HG03565 (cell line): Measurements from ENCODE around the gene OAF.
A peak's percentile ranks its signal among the peaks of the same experiment; 100 is the strongest.
"Not testable (repeated sequence)": the region's sequence is repeated elsewhere in the genome, so short reads cannot be mapped to it uniquely, and the experiment has no call there.

Experiments used
- ATAC-seq: cut with Tn5 transposase; IDR thresholded peaks from one replicate; pipeline ENCODE4 v1.9.1; 2021; ENCODE audit warnings: mild to moderate bottlenecking, moderate library complexity; ENCODE audit not compliant: unreplicated experiment

The OAF gene

DNA sequence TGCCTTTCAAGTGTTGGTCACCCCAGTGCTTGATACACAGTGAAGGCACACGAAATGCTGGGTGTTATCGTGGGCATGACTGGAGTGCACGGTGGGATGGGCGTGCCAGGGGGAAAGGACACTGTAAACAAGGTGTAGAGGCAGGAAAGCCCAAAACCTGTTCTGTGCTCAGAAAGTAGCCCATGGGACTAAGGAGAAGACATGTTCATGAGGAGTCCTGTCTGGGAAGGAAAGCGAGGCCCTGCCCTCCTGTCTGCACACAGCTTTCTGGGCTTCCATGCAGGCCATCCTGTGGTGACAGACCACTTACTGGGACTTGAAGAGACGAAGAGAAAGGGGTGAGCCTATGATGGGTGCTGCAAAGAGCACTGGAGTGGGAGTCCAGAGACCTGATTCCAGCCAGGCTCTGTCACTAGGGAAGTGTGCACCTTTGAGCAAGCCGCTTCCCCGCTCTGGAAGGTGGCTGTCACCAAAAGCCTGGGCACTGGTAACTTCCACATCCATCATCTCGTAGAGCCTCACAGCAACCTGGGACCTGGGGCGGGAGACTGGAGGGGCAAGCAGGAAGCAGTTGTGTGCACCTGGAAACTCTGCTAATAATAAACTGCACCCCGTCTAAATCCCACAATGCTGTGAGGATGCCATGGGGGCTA, 28.3 kb downstream of the OAF start:
- ATAC-seq: no peak

DNA sequence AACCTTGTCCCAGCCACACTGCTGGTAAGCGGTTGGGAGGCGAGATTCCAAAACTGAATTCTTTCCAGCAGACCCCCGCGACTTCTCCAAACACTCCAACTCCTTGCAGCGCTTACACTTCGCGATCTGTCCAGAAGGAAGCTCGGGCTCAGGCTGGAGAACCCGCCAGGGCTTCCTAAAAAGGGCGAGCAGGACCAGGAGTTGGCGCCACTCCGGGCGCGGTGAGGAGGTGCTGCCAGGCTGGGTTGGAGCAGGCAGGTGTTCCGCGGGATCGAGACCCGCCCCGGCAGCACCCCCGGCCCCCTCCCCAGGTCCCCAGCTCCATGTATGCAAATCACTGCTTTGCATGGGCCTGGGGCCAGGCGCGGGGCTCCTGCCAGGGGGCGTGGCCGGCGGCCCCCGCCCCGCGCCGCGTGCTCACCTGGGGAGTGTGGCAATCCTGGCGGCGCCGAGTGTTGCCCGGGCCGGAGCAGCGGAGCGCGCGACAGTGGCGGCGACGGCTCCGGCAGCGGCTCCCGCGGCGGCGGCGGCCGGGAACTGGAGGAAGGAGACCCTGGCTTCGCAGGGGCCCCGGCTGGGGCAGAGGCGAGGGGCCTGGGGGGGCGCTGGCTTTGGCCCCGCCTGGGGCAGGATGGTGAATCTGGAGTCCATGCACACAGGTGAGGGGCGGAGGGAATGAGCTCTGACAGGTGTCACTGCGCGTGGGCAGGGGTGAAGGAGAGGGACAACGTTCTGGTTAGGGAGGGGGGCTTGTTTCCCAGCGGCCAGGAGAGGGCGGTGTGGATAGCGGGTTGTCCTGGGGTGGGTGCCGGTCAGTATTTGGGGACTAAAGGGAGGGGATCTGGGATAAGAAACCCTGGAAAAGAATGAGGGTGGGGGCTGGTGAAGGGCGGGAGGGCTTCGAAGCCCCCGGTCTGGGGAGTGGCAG, 29.1 kb downstream of the OAF start, which contains the start of gene POU2F3:
POU2F3 (plus strand) TSS at position 428 of the 928 bp plus-strand sequence; CDS start at position 632, 204 bp downstream.
- ATAC-seq: no peak

DNA sequence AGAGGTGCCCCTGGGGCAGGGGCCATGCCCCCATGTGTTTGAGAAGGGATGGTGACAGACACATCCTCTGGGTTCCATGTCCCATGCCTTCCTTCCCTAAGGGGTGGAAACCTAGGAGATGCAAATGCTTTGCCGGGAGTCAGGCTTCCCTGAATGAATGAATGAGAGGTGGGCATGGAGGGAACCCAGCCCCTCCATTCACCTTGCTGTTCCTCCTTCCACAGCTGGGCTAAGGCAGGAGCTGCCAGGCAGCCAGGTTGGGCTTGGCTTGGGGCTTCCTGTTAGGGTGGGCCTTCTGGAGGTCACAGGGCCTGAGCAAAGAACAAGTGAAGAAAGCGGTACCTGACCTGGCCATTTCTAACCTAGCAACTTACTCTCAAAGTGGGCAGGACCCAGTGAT, 30.0 kb downstream of the OAF start:
- ATAC-seq: no peak

DNA sequence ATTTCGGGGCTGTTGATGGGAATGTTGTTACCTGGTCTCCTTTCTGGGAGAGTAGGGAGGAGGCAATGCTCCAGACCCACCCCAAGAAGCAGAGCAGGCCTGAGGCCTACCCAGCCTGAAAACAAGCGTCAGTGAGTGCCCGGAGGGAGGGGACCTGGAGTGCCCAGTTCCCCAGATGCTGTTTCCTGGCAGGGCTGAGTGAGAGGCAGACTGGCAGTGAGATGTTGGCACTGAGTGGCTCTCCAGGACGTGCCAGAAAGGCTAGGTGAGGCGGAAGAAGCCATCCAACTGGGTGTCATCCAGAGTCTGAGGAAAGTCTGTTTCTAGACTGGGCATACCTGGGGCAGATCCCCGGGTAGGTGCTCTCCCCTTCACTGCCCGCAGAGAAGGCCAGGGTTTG, 30.4 kb downstream of the OAF start:
- ATAC-seq: no peak

DNA sequence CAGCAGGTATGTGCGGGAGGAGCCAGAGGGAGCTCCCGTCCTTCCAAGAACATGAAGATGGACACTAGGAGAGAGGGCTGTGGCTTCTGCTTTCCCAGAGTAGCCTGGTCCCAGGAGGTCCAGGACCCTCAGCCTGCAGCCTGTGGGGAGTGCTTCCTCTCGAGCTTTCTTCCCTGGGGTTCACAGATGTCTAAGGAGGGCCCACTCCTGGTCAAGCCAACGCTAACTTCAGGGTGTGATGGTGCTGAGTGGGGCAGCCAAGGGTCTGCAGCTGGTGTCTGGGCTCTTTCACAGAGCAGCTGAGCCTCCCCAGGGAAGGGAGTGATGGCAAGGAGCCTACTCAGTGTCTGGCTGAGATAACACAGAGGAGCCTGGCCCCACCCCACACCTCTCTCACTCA, 32.4 kb downstream of the OAF start:
- ATAC-seq: no peak

DNA sequence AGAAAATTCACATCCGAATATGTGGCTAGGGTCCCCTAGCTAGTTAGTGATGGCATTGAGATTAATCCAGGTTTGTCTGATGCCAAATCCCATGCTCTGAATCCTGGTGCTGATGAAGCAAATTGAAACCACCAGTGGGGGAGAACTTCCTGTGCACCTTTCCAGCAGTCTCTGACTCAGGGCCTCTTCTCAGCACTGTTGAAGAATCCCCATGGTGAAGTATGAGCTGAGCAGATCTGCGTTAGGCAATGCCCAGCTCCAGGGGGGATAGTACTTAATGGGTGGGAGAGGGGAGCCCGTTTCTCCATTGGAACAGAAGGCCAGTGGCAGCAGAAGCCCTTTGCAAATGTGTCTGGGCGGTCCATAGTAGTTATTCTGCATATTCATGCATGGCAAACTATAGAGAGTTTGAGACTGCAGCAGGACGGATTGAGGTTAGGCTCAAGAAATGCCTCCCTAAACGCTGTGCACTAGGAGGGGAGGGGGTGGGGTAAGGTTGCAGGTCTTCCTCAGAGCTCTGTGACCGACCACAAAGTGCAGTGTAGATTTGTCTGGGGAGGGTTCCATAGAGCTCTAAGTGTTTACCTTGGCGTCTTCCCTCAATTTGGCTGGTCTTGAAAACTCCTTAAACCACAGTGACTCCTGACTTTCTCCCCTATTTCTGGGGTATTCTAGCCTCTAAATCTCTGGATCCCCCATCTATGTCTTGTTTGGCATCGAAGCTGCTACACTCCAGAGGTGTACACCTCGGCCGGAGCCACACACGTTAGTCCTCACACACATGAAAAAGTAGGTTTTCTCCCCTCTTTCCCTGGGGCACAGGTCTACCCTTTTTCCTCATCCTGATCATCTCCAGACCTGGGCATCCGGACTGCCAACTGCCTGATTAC, 33.9 kb downstream of the OAF start:
- no peak for ATAC-seq

DNA sequence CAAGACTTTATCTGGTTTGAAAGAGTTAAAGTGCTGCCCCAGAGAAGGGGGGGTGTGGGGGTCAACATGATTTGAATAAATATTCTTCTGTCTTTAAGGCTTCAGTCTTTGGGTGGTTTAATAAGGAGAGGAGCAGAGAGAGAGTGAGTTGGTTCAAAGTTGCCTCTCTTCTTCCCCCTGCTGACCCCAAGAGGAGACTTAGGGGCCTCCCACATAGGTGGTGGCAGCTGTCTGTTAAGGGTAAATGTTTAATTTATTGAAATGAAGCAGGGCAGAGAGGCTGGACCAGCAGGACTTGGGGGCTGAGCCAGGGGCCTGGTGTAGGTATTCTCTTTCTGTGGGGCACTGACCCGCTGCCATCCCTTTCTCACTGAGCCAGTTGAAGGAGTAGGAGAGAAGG, 34.6 kb downstream of the OAF start:
- ATAC-seq: no peak

DNA sequence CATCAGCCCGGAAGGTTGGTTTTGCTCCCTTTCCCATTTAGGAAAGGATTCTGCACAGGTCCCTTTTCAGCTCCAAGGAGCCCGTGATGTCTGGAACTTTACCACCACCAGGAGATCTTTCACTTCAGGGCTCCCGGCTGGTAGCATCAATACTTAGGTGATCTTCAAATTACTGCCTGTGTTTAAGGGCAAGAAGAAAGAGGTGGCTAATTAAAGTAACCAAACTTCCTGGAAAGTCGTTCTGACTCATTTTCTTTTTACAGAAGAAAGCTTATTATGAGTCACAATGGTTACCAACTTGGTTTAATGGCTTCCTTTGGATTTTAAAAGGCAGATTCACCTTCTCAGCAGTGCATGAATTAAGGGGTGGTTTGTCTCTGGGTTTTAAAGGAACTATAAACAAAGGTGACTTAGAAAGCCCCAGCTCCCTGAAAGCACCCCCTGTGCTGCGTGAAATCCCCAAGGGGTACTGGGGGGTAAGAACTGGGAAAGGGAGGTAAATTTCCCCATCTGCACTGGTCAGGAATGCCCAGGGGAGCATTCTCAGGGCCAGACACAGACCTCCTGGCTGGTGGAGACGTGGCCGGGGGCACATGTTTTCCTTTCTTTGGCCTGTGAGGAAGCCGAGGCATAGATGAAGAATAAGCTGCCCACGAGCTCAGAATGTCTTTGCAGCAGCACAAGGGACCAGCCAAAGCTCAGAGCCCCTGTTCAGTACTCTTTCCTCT, 37.9 kb downstream of the OAF start:
- peak; percentile 64 for ATAC-seq

DNA sequence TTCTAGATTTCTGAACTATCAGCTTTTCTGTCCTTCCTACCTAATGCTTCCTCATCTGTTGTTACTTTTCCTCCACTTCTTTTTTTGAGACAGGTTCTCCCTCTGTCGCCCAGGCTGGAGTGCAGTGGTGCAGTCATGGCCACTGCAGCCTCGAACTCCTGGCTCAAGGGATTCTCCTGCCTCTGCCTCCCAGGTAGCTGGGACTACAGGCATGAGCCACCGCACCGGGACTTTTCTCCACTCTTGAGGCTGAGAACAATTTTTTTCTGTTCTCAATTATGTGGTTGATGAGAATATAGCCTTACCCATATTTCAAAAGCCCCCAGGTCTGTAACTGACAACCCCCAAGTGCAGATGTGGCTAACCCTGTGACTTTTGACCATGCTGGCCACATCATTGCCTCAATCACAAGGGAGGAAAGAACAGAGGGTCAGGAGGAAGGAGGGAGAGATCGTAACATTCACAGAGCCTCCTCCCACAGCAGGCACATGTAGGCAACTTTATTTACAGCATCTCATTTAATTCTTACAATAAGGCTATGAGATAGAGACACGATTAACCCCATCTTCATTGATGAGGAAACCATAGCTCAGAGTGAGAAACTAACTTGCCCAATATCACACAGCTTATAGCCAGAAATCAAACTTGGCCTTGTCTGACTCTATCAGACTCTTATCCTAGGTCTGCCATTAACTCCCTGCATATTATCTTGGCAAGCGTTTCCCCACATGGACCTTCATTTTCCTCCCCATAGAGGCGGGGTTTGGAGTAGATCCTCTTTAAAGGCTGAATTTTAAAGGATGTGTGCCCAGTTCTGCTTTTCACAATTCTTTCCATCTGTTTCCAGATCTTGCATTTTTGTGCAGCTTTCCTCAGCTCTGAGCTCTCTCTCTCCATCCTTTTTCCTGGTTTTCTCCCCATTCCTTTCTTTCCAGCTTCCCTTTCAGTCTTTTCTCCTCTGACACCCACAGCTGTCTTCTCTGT, 38.7 kb downstream of the OAF start:
- no peak for ATAC-seq

DNA sequence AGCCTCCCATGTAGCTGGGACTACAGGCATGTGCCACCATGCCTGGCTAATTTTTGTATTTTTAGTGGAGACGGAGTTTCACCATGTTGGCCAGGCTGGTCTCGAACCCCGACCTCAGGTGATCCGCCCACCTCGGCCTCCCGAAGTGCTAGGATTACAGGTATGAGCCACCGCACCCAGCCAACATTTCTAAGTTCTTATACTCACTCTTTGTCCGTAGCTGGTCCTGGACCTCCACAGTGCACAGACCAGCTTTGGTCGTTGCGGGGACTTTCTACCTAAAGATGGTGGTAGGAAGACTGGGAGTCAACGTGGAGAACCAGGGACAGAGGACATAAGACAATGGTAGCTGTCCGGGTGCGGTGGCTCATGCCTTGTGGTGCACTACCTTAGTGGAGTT, 42.5 kb downstream of the OAF start:
- ATAC-seq: not testable (repeated sequence)

DNA sequence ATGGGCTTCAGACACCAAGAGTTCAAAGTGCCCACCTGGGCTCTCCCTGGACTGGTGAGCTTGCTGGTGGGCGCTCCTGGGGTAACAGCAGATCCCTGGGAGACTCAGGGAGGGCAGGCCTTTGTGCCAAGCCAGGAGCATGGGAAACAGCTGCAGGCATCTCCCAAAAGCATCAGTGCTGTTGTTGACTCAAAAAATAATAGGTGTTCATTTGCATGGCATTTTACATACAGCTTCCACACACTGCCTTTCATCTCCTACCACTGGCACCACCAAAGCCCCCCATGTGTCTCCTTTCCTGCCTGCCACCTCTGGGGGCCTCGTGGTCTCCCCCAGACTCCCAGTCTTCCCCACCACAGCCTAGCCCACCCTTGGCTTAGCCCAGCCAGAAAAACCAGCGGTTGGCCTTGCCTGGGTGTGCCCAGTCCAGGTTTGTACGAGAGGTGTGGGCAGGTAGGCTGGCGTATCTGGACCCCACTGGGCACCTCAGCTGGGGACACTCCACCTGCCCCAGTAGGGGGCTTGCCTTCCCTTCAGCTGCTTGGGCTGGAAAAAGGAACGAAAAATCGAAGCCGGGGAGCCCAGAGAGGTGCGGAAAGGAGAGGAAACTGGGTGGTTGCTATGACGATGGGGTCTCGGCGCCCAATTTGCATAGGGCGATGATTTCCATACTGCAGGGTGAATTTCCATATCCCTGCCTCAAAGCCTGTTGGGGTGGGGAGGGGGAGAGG, 44.1 kb downstream of the OAF start:
- ATAC-seq: no peak

DNA sequence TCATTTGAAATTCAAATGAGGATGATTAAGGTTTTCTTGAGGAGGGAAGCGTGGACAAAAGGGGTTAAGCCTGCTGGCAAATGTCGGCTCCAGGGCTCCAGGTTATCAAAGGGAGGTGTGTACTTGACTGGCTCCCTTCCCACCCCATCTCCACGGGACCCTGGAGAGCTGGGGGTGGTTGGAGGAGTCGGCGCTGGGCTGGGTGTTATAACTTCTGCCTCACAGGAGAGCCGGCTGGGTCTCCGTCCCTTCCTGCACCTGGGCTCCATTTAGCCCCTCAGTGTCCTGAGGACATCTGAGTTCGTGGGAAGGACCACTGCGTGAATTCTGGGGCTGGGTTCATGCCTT, 44.7 kb downstream of the OAF start:
- no peak for ATAC-seq

DNA sequence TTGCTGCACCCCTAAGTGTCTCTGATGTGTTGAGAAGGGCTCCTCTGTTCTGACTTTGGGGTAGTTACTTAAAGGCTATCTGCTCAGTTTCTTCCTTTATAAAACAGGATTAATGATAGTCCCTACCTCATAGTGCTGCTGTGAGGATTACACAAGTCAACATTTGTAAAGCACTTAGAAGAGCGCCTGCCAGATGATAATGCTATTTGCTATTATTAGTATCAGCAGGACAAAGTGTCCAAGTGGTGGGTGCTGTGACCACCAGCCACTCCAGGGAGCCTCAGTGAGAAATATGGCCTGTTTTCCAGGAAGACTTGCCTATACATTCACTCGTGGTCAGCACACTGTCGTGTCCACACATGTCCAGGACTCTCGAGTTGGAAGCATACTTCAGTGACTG, 45.3 kb downstream of the OAF start:
- ATAC-seq: no peak

DNA sequence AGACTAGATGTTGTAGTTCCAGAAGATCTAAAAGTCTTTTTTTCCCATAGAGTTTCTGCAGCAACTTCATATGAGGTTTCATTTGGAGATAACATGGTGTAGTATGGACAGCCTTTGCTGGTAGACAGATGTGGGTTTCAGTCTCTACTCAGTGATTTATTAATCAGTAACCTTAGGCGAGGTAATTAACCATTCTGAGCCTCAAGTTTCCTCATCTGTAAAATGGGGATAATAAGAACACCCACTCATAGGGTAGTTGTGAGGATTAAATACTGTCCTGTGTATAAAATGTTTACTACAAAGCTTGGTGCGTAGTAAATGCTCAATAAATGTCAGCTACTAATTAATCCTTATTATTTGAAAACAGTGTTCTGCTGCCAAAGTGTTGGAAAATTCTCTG, 45.9 kb downstream of the OAF start:
- no peak for ATAC-seq

DNA sequence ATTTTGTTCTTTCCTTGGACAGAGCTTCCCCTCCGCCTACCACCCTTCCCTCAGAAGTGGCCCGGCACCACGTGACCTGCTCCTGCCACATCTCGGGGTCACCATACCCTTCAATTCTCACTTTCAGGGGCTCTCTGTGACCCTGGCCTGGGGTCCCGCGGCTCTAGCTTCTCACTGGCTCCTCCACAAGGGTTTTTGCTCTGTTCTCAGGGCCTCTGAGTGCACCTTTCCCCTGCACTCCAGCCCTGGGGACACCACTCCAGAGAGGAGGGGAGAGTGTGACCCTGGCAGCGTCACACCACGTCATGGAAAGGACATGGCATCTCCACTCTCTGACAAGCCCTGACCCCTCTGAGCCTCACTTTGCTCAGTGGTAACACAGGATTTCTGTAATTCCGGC, 46.5 kb downstream of the OAF start:
- ATAC-seq: no peak

DNA sequence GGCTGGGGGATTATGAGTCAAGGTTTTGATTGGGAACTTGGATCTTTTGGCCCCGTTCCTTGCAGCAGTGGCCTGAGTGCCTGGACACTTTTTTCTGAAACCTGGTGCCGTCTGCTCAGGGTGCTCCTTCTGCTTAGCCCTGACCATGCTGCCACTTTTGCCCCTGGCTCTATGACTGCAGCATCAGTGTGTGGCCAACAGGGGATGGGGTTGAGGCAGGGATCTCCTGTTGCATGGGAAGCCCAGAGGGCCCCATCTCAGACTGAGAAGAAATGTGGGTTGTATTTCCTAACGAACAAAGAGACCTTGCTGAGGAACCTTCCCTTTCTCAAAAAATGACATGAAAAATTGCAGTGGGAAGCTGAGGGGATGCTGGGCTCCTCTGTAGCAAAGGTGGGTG, 47.8 kb downstream of the OAF start:
- ATAC-seq: no peak

DNA sequence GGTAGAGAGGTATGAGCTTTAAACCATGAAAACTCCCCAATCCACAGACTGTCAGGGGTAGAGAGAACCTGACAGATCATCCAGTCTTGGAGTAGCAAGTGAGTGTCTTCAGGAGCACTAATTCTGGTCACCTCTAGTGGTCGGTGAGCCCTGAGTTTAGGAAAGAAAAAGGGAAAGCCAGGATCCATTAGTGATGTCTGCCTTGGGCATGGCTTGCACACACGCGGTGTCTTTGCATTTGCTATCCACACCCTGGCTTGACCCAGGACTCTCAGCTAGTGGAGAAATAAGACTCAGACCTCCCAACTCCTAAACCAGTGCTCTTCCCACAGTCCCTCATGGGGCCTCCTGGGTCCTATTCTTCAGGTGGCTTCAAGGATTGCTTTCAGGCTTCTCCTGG, 48.4 kb downstream of the OAF start:
- ATAC-seq: no peak

DNA sequence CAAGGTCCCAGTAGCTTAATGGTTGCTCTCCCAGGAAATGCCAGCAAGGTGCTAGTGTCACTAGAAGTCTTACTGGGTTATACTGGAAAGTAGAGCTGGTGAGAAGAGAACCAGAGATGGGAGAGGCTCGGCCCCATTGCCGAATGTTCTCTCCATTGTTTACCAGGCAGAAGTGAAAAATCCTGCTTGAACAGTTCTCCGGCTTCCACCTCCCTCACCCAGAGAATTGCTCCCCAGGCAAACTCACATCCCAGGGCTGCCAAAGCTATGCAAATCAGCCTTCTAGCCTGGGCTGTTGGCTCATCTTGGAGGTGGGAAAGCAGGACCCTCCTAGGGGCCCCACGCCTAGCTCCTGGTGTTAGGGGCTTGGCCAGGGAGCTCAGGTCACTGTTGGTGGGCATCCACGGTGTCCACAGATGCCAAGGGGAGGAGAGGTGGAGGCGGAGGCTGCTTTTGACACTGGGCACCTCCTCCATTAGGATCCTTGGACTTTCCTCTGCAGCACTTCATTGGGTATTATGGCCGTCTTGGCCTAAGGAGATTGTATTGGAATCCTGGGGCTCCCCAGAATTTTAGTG, 49.2 kb downstream of the OAF start:
- ATAC-seq: no peak

DNA sequence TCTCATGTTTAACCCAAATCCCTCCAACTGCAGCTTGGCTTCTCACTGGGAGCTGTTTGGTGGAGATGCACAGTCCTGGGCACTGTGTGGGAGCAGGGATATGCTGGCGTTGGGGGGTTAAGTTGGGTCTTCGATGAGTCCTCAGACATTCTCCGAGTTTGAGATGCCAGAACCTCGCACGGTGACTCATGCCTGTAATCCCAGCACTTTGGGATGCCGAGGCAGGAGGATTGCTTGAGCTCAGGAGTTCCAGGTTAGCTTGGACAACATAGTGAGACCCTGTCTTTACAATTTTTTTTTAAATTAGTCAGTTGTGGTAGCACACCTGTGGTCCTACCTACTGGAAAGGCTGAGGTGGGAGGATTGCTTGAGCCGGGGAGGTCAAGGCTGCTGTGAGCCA, 49.8 kb downstream of the OAF start:
- ATAC-seq: no peak
